SU-DHL-6 (cell line): ENCODE results near the gene PPP1R12C.

Experiments used
- CTCF ChIP-seq: fragments of 200-600 bp; sonication (generic); IDR thresholded peaks from one replicate; pipeline ENCODE4 v1.5.1; 2017; ENCODE audit warnings: antibody characterized with exemption, mild to moderate bottlenecking, low read length, moderate library complexity; ENCODE audit not compliant: insufficient read depth, poor library complexity, severe bottlenecking
- EZH2phosphoT487 ChIP-seq: fragments of 200-600 bp; sonication (generic), shearing (Covaris generic); conservative IDR thresholded peaks from 2 replicates; pipeline ENCODE4 v1.6.1; 2018; ENCODE audit warnings: mild to moderate bottlenecking, antibody characterized with exemption, low read length, moderate library complexity, mixed read lengths

GRCh38 chr19:55053735-55054134 is 63.7 kb downstream of the PPP1R12C start:
- TF ChIP-seq CTCF (no peak), EZH2phosphoT487 (no peak)
